K562 (cell line): ENCODE data around the gene RTN4. TPM values are rescaled to one million over a fixed set of nuclear protein-coding genes. Genes with fewer than 3 reads are reported as not detected.

ENCODE experiments used
- CHD2 ChIP-seq: IDR thresholded peaks from 2 replicates; pipeline ENCODE4 v1.6.1; 2011; ENCODE audit warnings: low read depth, low read length
- CREB1 ChIP-seq, 2 experiments: sonication (generic) in 1 of 2; formaldehyde crosslinking in 1 of 2; IDR thresholded peaks; 2 replicates each; pipeline versions ENCODE4 v1.6.1 to v1.8.0; 2012 to 2022; ENCODE audit warnings: inconsistent platforms in 1 of 2, mild to moderate bottlenecking in 1 of 2, missing genetic modification reagents in 1 of 2, moderate library complexity in 1 of 2
- DACH1 ChIP-seq: fragments of 450-650 bp; IDR thresholded peaks from 2 replicates; pipeline ENCODE4 v1.6.1; 2018; ENCODE audit not compliant: partially characterized antibody
- ETV6 ChIP-seq, 3 experiments: fragments of 150-350 bp in 1 of 3; sonication (generic) in 1 of 3; formaldehyde crosslinking in 1 of 3; IDR thresholded peaks; 2 replicates each; pipeline versions ENCODE4 v1.6.1 to v1.8.0; 2014 to 2022; ENCODE audit warnings: borderline replicate concordance in 2 of 3, low read depth in 2 of 3, antibody characterized with exemption in 1 of 3, low read length in 1 of 3, mild to moderate bottlenecking in 1 of 3, missing genetic modification reagents in 1 of 3
- FOXK2 ChIP-seq, 2 experiments: fragments of 450-650 bp; IDR thresholded peaks in 1 of 2; conservative IDR thresholded peaks in 1 of 2; 2 replicates each; pipeline ENCODE4 v1.6.1; 2016; ENCODE audit warnings: low read depth in 2 of 2, mild to moderate bottlenecking in 1 of 2
- HLTF ChIP-seq: fragments of 450-650 bp; IDR thresholded peaks from 2 replicates; pipeline ENCODE4 v1.6.1; 2016
- HMG20A ChIP-seq: fragments of 450-650 bp; formaldehyde crosslinking; conservative IDR thresholded peaks from 2 replicates; pipeline ENCODE4 v1.4.0; 2020; ENCODE audit warnings: mild to moderate bottlenecking, mixed read lengths
- HSF4 ChIP-seq: fragments of 250-450 bp; sonication (Bioruptor Pico); IDR thresholded peaks from 2 replicates; pipeline ENCODE4 v2.1.2; 2022; ENCODE audit warnings: mild to moderate bottlenecking, moderate library complexity, borderline replicate concordance
- ILF3 ChIP-seq: fragments of 450-650 bp; IDR thresholded peaks from 2 replicates; pipeline ENCODE4 v1.6.1; 2018; ENCODE audit warnings: antibody characterized with exemption, mild to moderate bottlenecking, moderate library complexity, borderline replicate concordance
- IRF2 ChIP-seq: sonication (generic); formaldehyde crosslinking; IDR thresholded peaks from 2 replicates; pipeline ENCODE4 v1.8.1; 2022; ENCODE audit warnings: mild to moderate bottlenecking, missing genetic modification reagents
- KLF13 ChIP-seq: fragments of 450-650 bp; IDR thresholded peaks from 2 replicates; pipeline ENCODE4 v1.6.1; 2016; ENCODE audit warnings: missing genetic modification characterization, low read depth, mild to moderate bottlenecking, missing compliant biosample characterization, moderate library complexity, borderline replicate concordance
- KLF6 ChIP-seq: fragments of 250-450 bp; sonication (Bioruptor Pico); IDR thresholded peaks from 2 replicates; pipeline ENCODE4 v1.4.0; 2020; ENCODE audit warnings: mild to moderate bottlenecking, moderate library complexity, borderline replicate concordance
- LARP7 ChIP-seq: fragments of 450-650 bp; IDR thresholded peaks from 2 replicates; pipeline ENCODE4 v1.6.1; 2016
- MEF2D ChIP-seq: conservative IDR thresholded peaks from 2 replicates; pipeline ENCODE4 v1.6.1; 2016; ENCODE audit warnings: low read depth, missing genetic modification characterization, missing compliant biosample characterization
- RFX1 ChIP-seq: fragments of 450-650 bp; IDR thresholded peaks from 2 replicates; pipeline ENCODE4 v1.6.1; 2016; ENCODE audit warnings: mild to moderate bottlenecking, moderate library complexity
- SP1 ChIP-seq: sonication (generic); formaldehyde crosslinking; IDR thresholded peaks from 2 replicates; pipeline ENCODE4 v1.8.1; 2022; ENCODE audit warnings: mild to moderate bottlenecking, missing genetic modification reagents
- SRF ChIP-seq, 2 experiments: fragments of 250-450, 450-650 bp in 1 of 2; sonication (Bioruptor Pico) in 1 of 2; sonication (generic) in 1 of 2; formaldehyde crosslinking; IDR thresholded peaks; 2 replicates each; pipeline versions ENCODE4 v1.5.0 to v1.5.1; 2020 to 2022; ENCODE audit warnings: mild to moderate bottlenecking in 1 of 2, missing genetic modification reagents in 1 of 2
- ZKSCAN1 ChIP-seq: fragments of 150-350 bp; IDR thresholded peaks from 2 replicates; pipeline ENCODE4 v1.6.1; 2016; ENCODE audit warnings: low read depth, low read length
- ZNF174 ChIP-seq: fragments of 250-450 bp; sonication (Bioruptor Pico); IDR thresholded peaks from 2 replicates; pipeline ENCODE4 v1.4.0; 2020; ENCODE audit warnings: mild to moderate bottlenecking
- ZNF699 ChIP-seq: fragments of 250-450 bp; sonication (Bioruptor Pico); IDR thresholded peaks from 2 replicates; pipeline ENCODE4 v1.8.0; 2021; ENCODE audit warnings: mild to moderate bottlenecking, moderate library complexity; ENCODE audit not compliant: insufficient replicate concordance
- polyA plus RNA-seq, 8 experiments: library from polyadenylated mRNA; depleted of rRNA in 4 of 8; stranded (reverse) in 5 of 8; unstranded in 3 of 8; fragments of >200 nt; fragmentation: Nextera tagmentation in 2 of 8; fragmentation: Illumina TruSeq in 1 of 8; extraction: Ambion mirVana in 2 of 8; extraction: Trizol in 1 of 8; gene quantifications; 2 replicates each; pipeline versions ENCODE4 v1.2.1 to v1.2.3, GENCODE V29; 2011 to 2014; ENCODE audit warnings: inconsistent platforms in 1 of 8, missing spikeins in 1 of 8
- total RNA-seq, 7 experiments: library from RNA; depleted of rRNA in 6 of 7; stranded (reverse); fragments of >200 nt in 6 of 7; fragmentation: Illumina TruSeq in 2 of 7; extraction: Trizol in 2 of 7; gene quantifications; 2 replicates each; pipeline versions ENCODE4 v1.2.1 to v1.2.3, GENCODE V29; 2011 to 2021; ENCODE audit warnings: low replicate concordance in 1 of 7
- TF ChIP-seq, protein P1 (sequence below), 2 experiments: fragments of 450-650 bp; IDR thresholded peaks; 2 replicates each; pipeline ENCODE4 v1.6.1; 2016
- TF ChIP-seq, protein P2 (sequence below): fragments of 150-350 bp; IDR thresholded peaks from 2 replicates; pipeline ENCODE4 v1.6.1; 2014; ENCODE audit warnings: low read depth, mild to moderate bottlenecking, low read length, borderline replicate concordance
- TF ChIP-seq, protein P3 (sequence below): fragments of 450-650 bp; IDR thresholded peaks from 2 replicates; pipeline ENCODE4 v1.6.1; 2017; ENCODE audit warnings: antibody characterized with exemption

RTN4 gene
- total and polyA plus RNA-seq, 9 of the 15 experiments (the other 6 are each of a cell fraction or from before 2014, with no cell fraction given) = 73.0 to 248 (median 116) TPM

DNA sequence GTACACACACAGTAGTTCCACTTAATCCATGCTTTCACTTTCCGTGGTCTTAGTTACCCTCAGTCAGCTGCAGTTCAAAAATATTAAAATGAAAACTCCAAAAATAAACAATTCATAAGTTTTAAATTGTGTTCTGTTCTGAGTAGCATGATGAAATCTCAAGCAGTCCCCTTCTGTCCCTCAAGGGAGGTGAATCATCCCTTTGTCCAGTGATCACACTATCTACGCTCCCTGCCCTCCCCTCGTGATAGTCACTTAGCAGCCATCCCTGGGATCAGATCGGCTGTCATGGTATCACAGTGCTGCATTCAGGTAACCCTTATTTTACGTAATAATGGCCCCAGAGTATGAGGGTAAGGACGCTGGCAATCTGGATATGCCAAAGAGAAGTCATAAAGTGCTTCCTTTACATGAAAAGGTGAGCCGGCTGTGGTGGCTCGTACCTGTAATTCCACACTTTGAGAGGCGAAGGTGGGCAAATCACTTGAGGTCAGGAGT is 5.8 kb upstream of the RTN4 start (continued):
- no peak for TF ChIP-seq KLF6 (CRISPR knock-in tag)
- TF ChIP-seq MEF2D (tag) = 0 out of 2 replicates have a peak, but pooled peaks have one; percentile 26
- no peak for TF ChIP-seq SP1 (CRISPR knock-in tag)
- TF ChIP-seq ILF3 = no peak
- TF ChIP-seq HLTF = no peak
- TF ChIP-seq, protein P1, sequence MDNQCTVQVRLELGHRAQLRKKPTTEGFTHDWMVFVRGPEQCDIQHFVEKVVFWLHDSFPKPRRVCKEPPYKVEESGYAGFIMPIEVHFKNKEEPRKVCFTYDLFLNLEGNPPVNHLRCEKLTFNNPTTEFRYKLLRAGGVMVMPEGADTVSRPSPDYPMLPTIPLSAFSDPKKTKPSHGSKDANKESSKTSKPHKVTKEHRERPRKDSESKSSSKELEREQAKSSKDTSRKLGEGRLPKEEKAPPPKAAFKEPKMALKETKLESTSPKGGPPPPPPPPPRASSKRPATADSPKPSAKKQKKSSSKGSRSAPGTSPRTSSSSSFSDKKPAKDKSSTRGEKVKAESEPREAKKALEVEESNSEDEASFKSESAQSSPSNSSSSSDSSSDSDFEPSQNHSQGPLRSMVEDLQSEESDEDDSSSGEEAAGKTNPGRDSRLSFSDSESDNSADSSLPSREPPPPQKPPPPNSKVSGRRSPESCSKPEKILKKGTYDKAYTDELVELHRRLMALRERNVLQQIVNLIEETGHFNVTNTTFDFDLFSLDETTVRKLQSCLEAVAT (IDR thresholded peaks at IDR 0.05) = peak in 1 of 2 experiments; percentile 85; a peak in 2 of 4 replicates
- TF ChIP-seq ZNF699 (CRISPR knock-in tag) = no peak
- no peak for TF ChIP-seq CHD2
- no peak for TF ChIP-seq CREB1 (IDR thresholded peaks at IDR 0.05)
- no peak for TF ChIP-seq CREB1 (CRISPR knock-in tag; IDR thresholded peaks at IDR 0.05)
- no peak for TF ChIP-seq DACH1
- TF ChIP-seq, protein P2, sequence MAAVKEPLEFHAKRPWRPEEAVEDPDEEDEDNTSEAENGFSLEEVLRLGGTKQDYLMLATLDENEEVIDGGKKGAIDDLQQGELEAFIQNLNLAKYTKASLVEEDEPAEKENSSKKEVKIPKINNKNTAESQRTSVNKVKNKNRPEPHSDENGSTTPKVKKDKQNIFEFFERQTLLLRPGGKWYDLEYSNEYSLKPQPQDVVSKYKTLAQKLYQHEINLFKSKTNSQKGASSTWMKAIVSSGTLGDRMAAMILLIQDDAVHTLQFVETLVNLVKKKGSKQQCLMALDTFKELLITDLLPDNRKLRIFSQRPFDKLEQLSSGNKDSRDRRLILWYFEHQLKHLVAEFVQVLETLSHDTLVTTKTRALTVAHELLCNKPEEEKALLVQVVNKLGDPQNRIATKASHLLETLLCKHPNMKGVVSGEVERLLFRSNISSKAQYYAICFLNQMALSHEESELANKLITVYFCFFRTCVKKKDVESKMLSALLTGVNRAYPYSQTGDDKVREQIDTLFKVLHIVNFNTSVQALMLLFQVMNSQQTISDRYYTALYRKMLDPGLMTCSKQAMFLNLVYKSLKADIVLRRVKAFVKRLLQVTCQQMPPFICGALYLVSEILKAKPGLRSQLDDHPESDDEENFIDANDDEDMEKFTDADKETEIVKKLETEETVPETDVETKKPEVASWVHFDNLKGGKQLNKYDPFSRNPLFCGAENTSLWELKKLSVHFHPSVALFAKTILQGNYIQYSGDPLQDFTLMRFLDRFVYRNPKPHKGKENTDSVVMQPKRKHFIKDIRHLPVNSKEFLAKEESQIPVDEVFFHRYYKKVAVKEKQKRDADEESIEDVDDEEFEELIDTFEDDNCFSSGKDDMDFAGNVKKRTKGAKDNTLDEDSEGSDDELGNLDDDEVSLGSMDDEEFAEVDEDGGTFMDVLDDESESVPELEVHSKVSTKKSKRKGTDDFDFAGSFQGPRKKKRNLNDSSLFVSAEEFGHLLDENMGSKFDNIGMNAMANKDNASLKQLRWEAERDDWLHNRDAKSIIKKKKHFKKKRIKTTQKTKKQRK = no peak
- no peak for TF ChIP-seq ZNF174 (CRISPR knock-in tag)
- TF ChIP-seq, protein P3, sequence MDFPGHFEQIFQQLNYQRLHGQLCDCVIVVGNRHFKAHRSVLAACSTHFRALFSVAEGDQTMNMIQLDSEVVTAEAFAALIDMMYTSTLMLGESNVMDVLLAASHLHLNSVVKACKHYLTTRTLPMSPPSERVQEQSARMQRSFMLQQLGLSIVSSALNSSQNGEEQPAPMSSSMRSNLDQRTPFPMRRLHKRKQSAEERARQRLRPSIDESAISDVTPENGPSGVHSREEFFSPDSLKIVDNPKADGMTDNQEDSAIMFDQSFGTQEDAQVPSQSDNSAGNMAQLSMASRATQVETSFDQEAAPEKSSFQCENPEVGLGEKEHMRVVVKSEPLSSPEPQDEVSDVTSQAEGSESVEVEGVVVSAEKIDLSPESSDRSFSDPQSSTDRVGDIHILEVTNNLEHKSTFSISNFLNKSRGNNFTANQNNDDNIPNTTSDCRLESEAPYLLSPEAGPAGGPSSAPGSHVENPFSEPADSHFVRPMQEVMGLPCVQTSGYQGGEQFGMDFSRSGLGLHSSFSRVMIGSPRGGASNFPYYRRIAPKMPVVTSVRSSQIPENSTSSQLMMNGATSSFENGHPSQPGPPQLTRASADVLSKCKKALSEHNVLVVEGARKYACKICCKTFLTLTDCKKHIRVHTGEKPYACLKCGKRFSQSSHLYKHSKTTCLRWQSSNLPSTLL = no peak
- TF ChIP-seq LARP7 = no peak
- peak; percentile 71 for TF ChIP-seq RFX1
- no peak; the same call in 1 of the 2 replicates for TF ChIP-seq HSF4 (CRISPR knock-in tag)
- no peak for TF ChIP-seq HMG20A (CRISPR knock-in tag)
- no peak for TF ChIP-seq IRF2 (CRISPR knock-in tag)
- TF ChIP-seq ETV6 (IDR thresholded peaks at IDR 0.05; ENCODE audit: borderline replicate concordance in 1 of 2, low read depth in 2 of 2, low read length in 1 of 2) = no peak
- TF ChIP-seq ETV6 (CRISPR knock-in tag; IDR thresholded peaks at IDR 0.05; ENCODE audit: borderline replicate concordance) = no peak
- TF ChIP-seq ZKSCAN1 = no peak
- no peak for TF ChIP-seq KLF13 (tag)
- no peak for TF ChIP-seq FOXK2 (conservative IDR thresholded peaks at IDR 0.05 in 1 of 2, IDR thresholded peaks at IDR 0.05 in 1 of 2; ENCODE audit: low read depth in 2 of 2)
- TF ChIP-seq SRF (CRISPR knock-in tag; IDR thresholded peaks at IDR 0.05) = no peak
